ENCODE results near the gene ZNF277.

Gene ZNF277

DNA sequence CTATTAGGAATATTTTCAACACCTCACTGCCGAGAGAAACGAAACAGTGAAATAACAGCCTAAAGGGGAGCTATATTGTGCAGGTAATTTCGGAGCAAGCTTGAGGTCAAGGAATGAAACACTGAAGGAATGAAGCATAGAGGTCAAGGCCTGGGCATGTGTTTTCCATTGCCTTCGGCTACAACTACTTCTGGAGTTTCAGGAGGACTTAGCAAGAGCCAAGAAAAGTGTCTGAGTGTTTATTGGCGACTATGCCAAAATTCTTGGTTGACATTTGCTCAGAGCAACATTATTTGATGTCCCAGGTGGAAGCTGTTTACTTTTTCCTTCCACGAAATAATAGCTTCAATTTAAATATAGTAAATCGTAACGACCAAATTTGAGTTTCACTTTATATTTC lies 154.2 kb downstream of the ZNF277 start:
- DNase-seq: no peak

DNA sequence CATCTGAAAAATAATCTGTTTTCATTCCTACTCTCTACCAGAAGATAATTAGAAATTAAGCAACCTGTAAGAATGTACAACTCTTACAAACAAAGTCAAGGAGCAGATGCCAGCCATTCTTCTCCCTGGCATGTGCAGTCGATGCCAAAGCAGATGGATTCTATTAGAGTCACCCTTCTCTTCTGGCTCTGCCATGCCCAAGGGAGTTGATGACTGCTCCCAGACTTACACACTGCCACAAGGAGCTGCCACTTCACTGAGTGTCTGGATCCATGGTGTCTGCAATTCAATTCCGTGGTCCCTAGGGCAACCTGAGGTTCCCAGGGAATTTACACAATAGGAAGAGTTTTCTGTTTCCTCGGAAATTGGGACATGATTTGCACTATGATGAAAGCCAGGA lies 154.7 kb downstream of the ZNF277 start:
- DNase-seq: no peak

DNA sequence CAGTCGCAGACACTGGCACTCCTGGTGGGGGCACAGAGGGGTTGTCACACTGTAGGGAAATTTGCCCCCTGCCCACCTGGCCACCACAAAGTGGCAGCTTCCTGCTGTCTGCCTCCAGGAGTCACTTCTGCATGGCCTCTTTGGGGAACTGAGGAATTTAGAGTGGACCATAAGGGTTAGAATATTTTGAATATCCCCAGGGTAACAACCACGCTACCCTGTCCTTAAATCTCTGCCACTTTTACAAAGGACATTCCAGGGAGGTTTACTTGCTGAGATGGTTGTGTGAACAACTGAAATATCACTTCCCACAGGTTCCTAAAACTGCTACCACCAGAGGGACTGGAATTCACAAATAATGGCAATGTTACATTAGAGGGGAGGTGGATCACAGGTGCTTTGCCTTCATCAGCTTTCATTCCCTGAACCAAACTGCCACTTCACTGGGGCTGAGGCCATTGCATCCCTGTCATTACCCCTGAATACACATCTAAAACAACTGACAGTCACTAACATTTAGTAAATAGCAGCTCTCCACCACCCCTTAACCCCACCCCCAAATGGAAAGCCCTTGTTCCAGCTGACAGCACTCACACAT lies 155.7 kb downstream of the ZNF277 start:
- DNase-seq: no peak

DNA sequence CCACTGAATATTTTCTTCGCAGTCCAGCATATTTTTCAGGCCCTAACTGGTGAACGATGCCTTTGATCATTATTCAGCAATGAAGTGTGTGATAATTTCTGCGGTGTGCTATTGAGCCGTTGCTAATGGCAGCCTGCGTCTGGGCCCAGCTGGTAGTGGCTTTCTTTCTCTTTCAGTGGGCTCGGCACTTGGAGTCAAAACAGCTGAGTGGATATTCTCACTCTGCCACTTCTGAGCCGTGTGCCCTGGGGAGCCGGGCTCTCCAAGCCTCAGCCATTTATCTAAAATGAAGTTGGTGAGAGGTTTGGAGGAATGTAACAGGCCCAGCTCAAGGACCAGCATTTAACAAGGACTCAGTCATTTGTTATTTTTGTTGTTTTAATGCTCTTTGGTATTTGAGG lies 156.2 kb downstream of the ZNF277 start:
- no peak for DNase-seq

DNA sequence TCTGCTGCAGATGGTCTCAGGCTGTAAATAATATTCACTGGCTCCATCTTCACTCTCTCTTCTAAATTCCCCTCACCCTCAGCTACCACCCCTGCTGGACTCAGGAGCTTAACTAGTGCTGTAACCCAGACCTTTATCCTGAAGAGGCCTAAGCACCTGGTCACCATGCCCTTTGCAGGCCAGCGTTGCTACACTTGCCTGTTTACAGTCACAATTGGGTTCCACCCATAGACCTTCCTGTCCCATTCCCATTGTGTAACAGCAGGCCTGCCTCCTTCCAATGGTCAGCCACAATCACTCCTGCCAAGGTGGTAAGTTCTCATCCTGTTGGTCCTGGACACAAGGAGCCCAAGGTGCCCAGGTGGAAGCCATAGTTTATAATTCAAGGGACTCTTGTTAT lies 157.9 kb downstream of the ZNF277 start:
- no peak for DNase-seq

DNA sequence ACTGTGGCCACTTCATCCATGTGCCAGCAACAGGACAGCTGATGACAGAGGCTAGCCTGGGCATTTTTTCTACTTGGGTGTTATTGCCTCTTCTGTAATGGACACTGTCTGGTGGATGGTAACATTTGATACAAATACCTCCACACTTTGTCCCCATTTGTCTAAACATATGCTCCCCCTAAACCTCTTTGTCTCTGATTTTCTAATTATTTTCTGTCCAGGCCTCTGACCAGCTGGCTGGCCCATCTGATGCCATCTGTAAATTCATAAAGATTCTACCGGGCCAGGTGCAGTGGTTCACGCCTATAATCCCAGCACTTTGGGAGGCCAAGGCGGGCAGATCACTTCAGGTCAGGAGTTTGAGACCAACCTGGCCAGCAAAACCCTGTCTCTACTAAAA lies 159.1 kb downstream of the ZNF277 start:
- no peak for DNase-seq

DNA sequence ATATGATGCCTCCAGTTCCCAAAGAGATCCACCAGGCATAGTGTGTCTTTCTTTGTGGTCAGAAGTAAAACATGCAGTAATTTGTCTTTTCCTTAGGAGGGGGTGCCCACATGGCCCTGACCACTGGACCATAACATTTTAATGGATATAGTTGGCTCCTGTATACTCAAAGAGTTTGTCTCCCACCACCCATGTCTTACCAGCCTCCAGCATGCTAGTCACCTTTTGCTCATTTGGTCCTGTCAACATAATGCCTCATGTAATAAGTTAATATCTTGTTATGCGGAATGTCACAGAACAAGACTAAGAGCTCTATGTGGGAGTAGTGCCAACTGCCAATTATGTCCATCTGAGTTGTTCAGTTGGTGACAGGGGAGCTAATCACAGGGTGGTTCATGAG lies 160.4 kb downstream of the ZNF277 start:
- no peak for DNase-seq

DNA sequence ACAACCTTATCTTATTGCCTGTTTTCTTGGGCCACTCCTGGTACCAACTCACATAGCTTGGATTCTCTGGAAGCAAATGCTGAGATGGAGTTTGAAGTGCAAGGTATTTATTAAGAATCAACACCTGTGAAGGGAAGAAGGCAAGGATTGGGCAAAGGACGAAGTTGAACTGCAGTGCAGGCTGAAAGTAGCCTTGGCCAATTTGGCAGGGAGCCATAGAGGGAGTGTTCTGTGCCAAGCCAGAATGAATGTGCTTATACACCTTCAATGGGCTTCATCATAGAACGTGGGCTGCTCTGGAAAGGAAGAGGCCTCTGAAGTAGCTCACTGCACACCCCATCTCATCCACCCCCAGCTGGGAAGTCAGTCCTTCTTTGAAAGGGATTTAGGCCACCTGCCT lies 163.9 kb downstream of the ZNF277 start:
- DNase-seq: no peak

DNA sequence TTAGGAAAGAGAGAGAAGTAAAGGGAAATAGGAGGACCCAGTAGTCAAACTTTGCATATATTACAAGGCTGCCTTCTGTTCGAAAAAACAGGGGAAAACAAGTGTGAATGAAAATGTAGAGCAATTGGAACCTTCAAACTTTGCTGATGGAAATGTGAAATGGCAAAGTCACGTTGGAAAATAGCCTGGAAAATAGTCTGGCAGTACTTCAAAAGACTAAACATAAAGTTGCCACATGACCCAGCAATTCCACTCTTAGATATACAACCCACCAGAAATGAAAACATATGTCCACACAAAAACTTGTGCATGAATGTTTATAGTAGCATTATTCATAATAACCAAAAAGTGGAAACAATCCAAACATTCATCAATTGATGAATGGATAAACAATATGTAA lies 165.2 kb downstream of the ZNF277 start:
- DNase-seq: no peak

DNA sequence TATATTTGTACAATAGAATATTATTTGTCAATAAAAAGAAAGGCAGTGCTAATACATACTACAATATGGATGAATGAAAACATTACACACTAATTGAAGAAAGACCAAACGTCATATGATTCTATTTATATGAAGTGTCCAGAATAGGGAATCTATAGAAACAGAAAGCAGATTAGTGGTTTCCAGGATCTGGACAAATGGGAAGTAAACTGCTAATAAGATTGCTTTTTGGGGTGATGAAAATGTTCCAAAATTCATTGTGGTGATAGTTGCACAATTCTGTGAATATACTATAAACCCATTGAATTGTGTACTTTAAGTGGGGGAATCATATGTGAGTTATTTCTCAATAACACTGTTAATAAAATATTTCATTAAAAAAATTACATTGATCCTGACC lies 165.6 kb downstream of the ZNF277 start:
- DNase-seq: no peak

DNA sequence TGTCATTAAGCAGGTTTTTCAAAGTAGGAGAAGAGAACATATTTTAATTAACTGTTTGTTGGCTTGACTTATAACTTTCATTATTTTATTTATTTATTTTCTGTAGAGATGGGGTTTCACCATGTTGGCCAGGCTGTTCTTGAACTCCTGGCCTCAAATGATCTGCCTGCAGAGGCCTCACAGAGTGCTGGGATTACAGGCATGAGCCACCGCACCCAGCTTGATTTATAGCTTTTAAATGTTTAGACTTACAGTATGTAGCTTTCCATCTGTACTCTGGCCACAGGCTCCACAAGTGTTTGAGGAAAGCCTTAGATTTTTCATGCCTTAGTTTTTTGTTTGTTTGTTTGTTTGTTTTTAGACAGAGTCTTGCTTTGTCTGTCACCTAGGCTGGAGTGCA lies 171.1 kb downstream of the ZNF277 start:
- no peak for DNase-seq

DNA sequence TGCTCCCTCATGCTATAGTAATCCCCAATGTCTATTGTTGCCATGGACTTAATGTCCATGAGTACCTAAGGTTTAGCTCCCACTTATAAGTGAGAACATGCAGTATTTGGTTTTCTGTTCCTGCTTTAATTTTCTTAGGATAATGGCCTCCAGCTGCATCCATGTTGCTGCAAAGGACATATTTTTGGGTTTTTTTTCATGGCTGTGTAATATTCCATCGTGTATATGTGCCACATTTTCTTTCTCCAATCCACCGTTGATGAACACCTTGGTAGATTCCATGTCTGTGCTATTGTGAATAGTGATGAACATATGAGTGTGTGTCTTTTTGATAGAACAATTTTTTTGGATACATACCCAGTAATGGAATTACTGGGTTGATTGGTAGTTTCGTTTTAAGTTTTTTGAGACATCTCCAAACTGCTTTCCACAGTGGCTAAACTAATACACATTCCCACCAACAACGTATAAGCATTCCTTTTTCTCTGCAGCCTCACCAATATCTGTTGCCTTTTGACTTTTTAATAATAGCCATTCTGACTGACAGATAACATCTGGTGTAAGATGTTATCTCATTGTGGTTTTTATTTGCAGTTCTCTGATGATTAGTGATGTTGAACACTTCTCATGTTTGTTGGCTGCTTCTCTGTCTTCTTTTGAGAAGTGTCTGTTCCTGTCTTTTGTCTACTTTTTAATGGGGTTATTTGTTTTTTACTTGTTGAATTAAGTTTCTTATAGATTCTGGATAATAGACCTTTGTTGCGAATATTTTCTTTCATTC lies 175.0 kb downstream of the ZNF277 start:
- no peak for DNase-seq

DNA sequence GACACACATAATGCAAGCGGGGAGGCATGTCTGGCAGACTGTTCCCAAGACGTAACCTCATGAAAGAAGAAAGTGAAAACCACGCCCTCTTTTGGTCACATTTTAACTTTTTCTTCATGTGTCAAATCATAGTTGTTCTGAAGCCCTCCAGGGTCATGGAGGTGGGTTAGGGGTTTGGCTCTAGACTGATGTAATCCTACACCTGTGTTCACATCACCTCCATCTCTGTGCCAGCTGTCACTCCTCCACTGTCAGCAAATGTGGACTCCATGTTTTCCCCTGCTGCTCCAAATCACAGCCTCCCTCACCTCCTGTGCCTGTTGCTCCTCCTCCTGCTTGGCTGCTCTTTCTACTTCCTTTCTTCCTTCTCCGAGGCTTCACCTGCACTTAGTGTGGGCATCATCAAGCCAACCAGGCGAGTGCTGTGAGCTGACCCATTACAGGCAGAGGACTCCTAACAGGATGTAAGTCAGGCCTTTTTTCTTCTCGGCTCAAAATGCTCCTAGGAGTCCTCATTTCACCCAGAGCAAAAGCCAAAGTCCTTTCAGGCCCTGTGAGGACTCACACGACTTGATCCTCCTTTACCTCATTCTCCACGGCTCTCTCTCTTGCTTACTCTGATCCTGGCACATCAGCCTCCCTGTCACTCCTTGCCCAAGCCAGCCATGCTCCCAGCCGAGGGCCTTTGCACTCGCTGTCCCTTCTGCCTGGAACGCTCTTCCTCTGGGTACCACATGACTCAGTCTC lies 177.3 kb downstream of the ZNF277 start:
- DNase-seq: no peak

DNA sequence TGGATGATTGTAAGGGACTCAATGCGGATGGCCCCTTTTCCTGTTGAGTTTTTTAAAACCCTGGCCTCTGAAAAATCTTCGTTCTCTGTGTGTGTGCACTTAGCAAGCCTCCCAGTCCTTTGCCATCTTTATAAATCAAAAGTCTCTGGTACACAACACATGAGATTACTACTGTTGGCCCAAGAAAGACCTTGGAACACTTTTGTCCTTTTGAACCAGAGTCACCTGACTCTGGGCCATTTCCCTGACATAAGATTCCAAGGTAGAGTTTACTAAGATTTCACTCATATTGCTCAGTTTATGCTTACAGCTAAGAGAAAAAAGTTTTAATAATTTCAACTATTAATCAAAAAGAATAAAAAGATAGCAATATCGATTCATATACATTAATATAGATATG lies 179.0 kb downstream of the ZNF277 start:
- no peak for DNase-seq

DNA sequence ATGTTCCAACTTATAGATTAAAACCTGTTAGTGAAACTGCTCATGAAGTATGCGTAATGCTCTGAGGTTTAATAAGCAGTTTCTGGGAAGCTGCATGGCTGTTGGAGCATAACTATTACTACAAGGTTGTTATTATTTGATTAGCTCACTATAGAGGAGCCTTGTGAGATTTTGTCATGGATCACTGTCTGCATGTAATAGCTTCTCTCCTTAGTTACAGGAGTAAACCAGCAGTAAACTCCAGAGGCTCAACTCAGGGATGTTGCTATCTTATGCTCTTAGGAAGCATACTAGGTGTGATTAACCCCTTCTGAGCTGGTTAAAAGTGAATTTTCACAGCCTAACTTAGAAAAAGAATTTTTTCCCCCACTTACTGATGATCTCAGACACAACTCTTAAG lies 180.1 kb downstream of the ZNF277 start:
- no peak for DNase-seq

DNA sequence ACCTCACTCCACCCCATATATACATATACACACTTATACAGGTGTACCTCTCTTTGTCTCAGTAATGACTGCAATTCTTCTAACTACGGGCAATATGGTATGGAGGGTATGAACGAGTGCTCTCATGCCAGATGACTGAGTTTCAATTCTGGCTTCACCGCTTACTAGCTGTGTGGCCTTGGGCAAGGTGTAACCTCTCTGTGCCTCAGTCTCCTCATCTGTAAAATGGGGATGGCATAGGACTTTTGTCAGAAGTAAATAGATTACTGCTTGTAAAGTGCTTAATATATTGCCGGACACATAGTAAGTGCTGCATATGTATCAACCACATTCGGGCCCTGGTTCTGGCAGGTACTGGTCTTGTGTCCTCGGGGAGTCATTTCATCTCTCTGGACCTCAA lies 183.7 kb downstream of the ZNF277 start:
- DNase-seq: no peak

DNA sequence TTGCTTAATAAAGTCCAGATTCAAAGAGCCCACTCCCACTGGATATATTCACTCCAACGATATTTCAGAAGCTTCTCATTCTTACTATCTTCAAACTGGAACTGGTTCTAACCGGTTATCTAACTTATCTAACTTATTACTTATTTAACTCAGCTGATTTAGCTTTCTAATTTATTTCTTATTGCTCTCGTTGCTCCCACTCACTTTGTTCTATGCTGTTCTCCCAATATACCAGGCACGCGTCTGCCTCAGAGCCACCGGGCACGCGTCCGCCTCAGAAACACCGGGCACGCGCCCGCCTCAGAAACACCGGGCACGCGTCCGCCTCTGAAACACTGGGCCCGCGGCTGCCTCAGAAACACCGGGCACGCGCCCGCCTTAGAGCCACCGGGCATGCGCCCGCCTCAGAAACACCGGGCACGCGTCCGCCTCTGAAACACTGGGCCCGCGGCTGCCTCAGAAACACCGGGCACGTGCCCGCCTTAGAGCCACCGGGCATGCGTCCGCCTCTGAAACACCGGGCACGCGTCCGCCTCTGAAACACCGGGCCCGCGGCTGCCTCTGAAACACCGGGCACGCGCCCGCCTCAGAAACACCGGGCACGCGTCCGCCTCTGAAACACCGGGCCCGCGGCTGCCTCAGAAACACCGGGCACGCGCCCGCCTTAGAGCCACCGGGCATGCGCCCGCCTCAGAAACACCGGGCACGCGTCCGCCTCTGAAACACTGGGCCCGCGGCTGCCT lies 184.8 kb downstream of the ZNF277 start:
- DNase-seq: peak; percentile 23 to 80 (median 61)

DNA sequence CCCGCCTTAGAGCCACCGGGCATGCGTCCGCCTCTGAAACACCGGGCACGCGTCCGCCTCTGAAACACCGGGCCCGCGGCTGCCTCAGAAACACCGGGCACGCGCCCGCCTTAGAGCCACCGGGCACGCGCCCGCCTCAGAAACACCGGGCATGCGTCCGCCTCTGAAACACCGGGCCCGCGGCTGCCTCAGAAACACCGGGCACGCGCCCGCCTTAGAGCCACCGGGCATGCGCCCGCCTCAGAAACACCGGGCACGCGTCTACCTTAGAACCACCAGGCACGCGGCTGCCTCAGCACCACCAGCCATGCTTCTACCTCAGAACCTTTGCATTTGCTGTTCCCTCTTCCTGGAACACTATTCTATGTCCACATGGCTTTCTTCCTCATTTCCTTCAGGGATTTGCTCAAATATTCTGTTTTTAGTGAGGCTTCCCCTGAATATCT lies 185.4 kb downstream of the ZNF277 start:
- peak; percentile 67 to 85 (median 78) for DNase-seq
